HG02623 (cell line): Measurements from ENCODE around the gene TRPM6.
"Not testable (repeated sequence)": the region's sequence is repeated elsewhere in the genome, so short reads cannot be mapped to it uniquely, and the experiment has no call there.

Experiments used
- ATAC-seq: cut with Tn5 transposase; IDR thresholded peaks from one replicate; pipeline ENCODE4 v1.9.1; 2021; ENCODE audit warnings: moderate library complexity; ENCODE audit not compliant: unreplicated experiment

The TRPM6 gene

DNA sequence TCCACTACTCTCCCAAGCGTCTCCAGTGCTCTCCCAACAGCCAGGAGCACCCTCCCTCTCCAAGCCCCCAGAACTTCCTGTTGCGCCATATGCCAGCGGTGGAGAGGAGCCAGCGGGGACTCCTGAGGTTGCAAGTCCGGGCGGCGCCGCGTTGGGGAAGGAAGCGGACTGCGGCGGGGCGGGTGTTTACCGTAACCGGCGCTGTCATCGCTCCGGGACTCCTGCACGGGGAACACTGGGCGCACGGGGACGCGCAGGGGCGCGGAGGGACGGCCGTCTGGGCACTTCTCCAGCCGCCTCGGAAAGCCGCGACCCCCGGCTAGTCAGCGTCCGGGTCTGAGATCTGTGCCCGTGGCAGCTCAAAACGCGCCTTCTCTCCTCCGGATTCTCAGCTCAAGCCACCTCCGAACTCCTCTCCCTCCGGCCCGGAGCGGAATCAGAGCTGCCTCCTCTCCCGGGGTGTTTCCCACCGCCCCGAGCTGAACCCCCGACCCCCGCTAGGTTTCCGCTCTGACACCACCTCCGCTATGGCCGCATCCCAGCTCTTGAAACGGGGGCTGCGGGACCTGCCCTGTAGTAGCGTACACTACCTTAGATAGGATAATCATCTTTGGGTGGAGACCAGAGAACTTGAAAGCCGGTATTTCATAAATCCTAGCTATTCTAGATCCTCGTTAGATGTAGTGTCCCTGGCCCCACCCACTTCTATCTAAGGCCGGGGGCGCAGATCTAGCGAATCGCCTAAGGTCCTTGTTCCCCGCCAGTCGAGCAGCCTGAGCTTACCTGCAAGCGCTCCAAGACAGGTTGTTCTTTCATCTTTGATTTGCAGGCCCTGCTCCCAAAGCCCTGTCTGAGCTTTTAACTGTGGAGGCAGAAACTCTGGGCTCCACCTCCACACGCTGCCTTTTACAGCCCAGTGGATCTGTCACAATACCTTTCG is at the start of gene TRPM6:
Gene TRPM6, minus strand, starts transcription at position 881 of the 940 bp plus-strand sequence. Its CDS starts 65 bp downstream, at position 816.
- no peak for ATAC-seq

DNA sequence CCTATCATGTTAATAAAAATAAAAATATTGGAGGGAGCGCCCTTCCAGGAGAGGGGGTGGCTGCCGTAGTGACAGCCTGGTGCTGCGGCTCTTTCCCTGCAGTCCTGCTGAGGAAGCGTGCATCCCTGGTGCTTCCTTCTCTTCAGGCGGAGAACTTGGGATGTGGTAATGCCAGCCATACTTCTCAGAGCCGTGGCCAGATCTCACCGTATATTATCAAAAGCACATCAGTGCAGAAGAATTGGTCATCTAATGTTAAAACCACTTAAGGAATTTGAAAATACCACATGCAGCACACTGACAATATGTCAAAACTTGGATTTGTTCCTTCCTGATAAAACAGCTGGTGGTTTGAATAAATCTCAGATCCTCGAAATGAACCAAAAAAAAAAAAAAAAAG is 47.3 kb upstream of the TRPM6 start:
- no peak for ATAC-seq

GRCh38 chr9:74921737-74922136 is 34.0 kb upstream of the TRPM6 start:
- ATAC-seq: no peak

GRCh38 chr9:74920944-74921626 is 33.4 kb upstream of the TRPM6 start:
- ATAC-seq: no peak

DNA sequence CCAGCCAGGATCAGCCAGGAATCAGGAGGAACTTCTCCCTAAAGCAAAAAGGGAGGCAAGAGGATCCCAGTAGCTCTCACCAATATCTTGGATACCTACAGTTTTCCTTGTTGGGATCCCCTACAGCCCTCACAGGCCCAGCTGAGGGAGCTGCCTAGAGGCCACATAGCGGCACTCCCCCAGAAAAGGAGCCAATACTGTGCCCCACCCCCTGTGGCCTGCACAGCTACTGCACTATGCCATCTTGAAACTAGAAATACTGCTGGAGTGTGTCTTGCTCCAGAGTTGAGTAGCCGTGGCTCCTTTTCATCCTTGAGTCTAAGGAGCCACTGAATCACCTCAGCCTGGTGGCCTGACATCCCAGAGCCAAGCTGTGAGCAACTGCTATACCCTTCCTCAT is 22.3 kb upstream of the TRPM6 start:
- no peak for ATAC-seq

GRCh38 chr9:74908665-74909064 is 20.9 kb upstream of the TRPM6 start:
- ATAC-seq: no peak

DNA sequence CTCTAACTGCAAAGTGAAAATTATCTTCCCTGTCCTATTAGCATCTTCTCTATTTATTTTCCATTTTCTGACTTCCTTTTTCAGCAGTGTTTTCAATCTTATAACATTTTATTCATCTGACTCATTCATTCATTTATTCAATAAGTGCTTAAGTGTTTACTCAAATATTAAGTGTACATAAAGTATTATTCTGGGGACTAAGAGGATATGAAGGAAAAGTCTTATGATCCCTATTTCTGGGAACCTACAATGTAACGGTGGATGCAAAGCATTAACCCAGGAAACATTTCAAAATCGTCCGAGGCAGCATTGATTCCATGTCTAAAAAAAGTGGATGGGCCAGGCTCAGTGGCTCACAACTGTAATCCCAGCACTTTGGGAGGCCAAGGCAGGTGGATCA is 19.4 kb upstream of the TRPM6 start:
- no peak for ATAC-seq

DNA sequence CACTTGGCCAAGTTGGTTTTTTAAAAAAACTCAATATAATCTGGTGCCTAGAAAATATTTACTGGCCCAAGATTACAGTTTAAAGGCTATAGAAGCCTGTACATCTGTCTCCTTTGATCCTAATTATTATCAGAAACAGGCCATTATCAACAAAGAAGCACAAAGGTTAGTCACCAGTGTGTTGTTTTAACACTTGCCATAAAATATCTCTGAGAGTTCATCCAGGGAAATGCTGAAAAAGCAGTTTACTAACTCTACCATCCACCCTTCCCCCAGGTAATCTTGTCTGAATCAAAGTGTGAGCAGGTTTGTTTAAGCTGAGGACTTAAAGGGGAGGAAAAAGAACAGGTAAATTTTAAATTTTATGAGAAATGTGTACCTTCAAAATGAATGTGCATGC is 13.3 kb upstream of the TRPM6 start:
- ATAC-seq: no peak

DNA sequence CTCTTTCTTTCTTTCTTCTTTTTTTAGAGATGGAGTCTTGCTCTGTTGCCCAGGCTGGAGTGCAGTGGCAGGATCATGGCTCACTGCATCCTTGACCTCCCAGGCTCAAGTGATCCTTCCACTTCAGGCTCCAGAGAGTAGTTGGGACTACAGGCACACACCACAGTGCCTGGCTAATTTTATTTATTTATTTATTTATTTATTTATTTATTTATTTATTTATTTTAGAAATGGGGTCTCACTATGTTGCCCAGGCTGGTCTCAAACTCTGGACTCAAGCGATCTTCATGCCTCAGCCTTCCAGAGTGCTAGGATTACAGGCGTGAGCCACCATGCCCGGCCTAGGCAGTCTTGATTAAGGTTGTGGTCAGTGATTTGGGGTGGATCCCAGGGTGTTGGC is 728 bp upstream of the TRPM6 start:
- ATAC-seq: not testable (repeated sequence)

DNA sequence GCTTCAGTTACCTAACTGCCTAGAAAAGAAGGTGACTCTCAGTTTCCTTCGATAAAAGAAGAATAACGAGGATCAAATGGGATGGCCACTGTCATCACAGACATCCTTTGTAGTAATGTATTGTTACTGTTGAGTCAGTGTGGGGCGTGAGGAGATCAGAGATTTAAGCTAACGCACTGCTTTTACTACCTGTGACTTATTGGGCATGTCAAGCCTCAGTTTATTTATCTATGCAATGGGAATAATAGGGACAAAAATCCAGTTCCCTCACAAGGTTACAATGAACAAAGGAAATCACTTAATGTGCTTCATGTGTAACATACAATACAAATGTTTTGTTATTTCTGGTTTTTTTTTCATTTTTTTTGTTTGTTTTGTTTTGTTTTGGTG is 255 bp upstream of the TRPM6 start:
- no peak for ATAC-seq

DNA sequence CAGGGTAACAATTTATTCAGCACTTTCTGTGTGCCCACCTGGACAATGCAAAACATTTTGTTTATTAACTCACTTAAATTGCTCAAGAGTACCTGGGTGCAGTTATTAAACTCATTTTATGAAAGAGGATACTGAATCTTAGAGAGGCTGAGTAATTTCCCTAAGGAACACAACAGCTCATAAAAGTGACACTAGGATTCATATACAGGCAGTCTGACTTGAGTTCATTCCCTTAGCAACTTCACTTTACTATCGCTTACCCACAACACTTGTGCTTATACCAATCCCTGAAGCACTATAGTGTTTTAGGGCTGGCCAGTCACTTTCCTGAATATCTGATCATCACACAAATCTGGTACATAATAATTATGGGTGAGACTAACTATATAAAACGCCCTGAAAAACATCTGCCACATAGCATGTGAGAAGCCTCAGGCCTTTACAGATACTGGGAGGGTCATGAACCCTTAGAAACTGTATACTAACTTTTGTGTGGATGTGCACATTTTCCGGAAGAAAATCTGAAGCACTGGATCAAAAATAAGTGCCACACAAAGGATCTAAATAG is 11.3 kb downstream of the TRPM6 start:
- no peak for ATAC-seq

DNA sequence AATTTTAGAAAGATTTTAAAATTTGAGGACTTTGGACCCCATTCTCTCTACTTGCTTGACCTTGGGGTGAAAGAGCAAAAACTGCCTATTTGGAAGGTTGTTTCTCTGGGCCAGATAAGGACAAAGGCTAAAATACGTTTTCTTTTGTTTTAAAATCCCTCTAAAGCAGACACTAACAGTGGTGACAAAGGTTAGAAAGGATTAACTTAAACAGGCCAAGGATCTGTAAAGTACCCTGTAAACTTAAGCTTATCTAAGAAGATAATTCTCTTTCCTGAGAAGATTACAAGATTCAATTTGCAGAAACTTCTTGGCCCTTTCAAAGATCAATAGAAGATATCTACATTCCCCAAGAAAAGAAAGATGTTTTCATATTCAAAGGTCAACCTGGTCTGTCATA is 12.1 kb downstream of the TRPM6 start:
- no peak for ATAC-seq

DNA sequence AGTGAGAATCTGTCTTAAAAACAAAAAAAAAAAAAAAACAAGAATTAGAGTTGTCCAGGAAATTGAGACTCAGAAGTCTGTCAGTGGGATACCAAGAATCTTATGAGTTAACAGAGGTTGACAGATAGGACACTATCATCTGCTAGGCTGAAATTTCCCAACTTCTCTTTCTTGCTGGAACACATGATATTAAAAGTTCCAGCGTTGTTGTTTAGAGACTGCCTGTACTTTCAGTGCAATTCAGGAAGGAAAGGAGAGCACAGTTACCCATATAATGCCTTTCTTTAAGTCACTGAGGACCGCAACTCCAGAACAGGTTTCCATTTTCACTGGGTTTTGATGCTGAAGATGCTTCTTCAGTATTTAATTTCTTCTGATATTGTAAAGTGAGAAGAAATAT is 13.5 kb downstream of the TRPM6 start:
- ATAC-seq: no peak

DNA sequence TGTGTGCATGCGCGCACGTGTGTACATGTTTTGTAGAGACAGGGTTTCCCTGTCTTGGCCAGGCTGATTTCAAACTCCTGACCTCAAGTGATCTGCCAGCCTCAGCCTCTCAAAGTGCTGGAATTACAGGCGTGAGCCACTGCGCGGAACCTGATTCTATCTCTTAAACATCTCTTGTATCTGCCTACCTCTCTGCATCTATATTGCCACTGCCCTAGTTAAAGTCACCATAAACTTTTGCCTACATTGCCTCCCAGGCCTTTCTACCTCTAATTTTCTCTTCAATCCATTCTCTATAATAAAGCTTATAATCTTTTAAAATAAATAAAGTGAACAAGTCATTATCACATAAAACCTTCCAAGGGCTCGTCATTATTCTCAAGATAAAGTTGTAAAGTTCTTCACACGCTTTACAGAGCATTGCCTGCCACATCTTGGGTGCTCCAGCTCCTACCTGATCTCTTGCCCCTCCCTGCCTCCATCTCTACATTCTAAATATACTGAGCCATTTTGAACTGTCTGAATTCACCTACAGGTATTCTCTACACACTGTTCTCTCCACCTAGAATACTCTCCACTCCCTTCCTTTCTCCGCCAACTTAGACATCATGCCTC is 15.0 kb downstream of the TRPM6 start:
- no peak for ATAC-seq

GRCh38 chr9:74867483-74867882 is 20.2 kb downstream of the TRPM6 start:
- ATAC-seq: no peak

- no peak for ATAC-seq
Measured at GRCh38 chr9:74865177-74865576, 22.5 kb downstream of the TRPM6 start.

DNA sequence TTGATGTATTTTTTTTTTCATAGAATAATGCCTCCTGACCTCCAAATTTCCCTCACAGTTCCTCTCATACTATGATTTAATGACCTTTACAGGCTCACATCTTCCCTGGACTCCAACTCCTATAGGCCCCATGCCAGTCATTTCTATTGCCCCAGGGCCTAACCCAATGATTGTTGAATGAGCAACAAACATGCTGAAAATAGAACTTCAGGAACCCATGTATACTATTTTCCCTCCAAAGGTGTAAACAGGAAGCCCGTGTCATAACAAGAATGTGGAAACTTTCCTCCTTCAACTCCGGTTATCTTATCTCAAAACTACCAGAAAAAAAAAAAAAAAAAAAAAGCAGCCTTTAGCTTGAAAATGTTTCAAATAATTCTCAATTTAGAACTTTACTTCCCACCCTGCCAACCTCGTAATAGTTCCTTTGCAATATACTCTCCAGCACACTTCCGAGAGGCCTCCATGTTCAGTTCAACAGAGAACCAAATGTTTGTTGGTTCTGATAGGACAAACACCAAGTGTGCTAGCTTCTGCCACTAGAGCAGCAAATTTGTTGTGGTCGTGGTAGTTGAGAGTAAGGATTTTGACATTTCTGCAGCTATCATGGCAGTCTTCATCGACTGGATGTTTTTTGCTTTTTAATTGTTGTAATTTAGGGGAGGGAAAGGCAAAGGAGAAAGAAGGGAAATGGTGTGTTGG is 25.8 kb downstream of the TRPM6 start:
- no peak for ATAC-seq

DNA sequence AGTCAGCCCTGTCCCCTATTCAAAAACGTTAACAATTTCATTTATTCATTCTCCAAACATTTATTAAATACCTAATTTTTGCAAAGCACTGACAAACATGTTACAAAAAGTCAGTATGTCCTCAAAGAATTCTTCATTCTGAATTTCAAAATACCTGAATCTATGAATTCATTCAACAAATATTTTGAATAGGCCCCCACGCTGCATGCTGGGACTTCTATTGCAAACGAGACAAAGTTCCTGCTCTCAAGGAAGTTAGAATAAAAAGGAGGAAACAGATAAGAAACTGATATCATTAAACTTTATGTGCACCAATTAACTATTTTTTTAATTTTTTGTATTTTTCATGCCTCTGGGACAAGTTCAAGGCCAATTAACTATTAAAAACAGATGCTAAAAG is 26.6 kb downstream of the TRPM6 start:
- no peak for ATAC-seq

DNA sequence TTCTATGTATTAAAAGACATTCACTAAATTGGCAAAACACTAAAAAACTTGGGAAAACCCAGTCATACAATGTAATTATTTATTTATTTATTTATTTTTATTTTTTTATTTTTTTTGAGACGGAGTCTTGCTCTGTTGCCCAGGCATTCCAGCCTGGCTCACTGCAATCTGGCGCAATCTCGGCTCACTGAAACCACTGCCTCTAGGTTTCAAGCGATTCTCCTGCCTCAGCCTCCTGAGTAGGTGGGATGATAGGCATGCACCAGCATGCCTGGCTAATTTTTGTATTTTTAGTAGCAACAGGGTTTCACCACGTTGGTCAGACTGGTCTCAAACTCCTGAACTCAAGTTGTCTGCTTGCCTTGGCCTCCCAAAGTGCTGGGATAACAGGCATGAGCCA is 27.5 kb downstream of the TRPM6 start:
- not testable (repeated sequence) for ATAC-seq

DNA sequence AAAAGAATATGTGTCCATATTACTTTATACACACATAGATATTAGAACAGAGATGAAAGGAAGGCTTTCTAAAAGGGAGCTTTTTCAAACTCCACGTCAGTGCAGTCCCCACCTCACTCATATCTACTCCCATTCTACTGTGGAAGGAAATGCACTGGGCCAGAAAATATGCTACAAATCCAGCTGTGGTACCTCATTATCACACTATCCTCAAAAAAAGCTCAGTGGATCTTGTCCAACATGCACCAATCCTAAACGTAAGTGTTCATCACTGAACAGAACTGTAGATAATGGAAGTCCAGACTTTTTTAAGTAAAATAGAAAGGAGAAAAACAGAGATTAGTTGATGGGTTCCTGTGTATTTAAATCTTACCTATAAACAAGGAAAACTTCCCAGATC is 27.9 kb downstream of the TRPM6 start:
- no peak for ATAC-seq
